Tibial artery (tissue), 4 donors: ENCODE data around the gene DMRT1.

Experiments
- DNase-seq, 2 donors: peaks; one replicate each; pipeline ENCODE4 v3.0.0-alpha.2; 2019
- H3K27ac ChIP-seq, 2 donors: fragments of 200-600 bp; sonication (generic) in 1 of 2; 1 replicate in 1 of 2; 2 replicates in 1 of 2; pipeline ENCODE4 v1.5.1; 2018 to 2019; ENCODE audit warnings: mild to moderate bottlenecking in 1 of 2
- H3K27me3 ChIP-seq, 2 donors: fragments of 200-600 bp; sonication (generic) in 1 of 2; one replicate each; pipeline versions ENCODE4 v1.5.1 to v1.6.0; 2016 to 2019
- H3K36me3 ChIP-seq, 3 donors: fragments of 200-600 bp; sonication (generic) in 2 of 3; one replicate each; pipeline ENCODE4 v1.5.1; 2016 to 2019; ENCODE audit warnings: mild to moderate bottlenecking in 2 of 3
- H3K4me1 ChIP-seq, 4 donors: fragments of 200-600 bp; sonication (generic) in 2 of 4; 1 replicate in 3 of 4; 2 replicates in 1 of 4; pipeline ENCODE4 v1.5.1; 2016 to 2019
- H3K4me3 ChIP-seq, 2 donors: fragments of 200-600 bp; sonication (generic) in 1 of 2; 1 replicate in 1 of 2; 2 replicates in 1 of 2; pipeline ENCODE4 v1.5.1; 2018 to 2019; ENCODE audit warnings: mild to moderate bottlenecking in 2 of 2
- H3K9me3 ChIP-seq, 3 donors: fragments of 200-600 bp; sonication (generic) in 1 of 3; one replicate each; pipeline ENCODE4 v1.5.1; 2016 to 2019
- CTCF ChIP-seq, 2 experiments: fragments of 200-600 bp in 1 of 2; fragments of 450-650 bp in 1 of 2; IDR thresholded peaks; one replicate each; pipeline ENCODE4 v1.5.1; 2017 to 2019; ENCODE audit warnings: antibody characterized with exemption in 2 of 2, mild to moderate bottlenecking in 1 of 2, moderate library complexity in 1 of 2
- intact Hi-C: fragments of 100-400 bp; cut with DNase I; formaldehyde crosslinking; loops from one replicate; pipeline ENCODE4 v1.15.0; 2023; ENCODE audit warnings: low total_unique reads

Gene DMRT1

GRCh38 chr9:883011-883410 is 41.5 kb downstream of the DMRT1 start:
- Histone ChIP-seq H3K9me3 (no peaks in the 10 kb centered on the region), H3K4me1 (no peaks in the 10 kb centered on the region), H3K27ac (no peak overlapping the region), H3K27me3 (peaks cover 0 to 6% of the 10 kb centered on the region in 2 donors), H3K36me3 (no peaks in the 10 kb centered on the region), H3K4me3 (no peak overlapping the region)
- TF ChIP-seq CTCF (IDR thresholded peaks at IDR 0.05) = no peak
- intact Hi-C loops = no loop called here
- no peak for DNase-seq

GRCh38 chr9:886886-887285 is 45.4 kb downstream of the DMRT1 start:
- TF ChIP-seq CTCF (IDR thresholded peaks at IDR 0.05) = no peak
- Histone ChIP-seq H3K27ac (no peak overlapping the region), H3K36me3 (no peaks in the 10 kb centered on the region), H3K27me3 (no peaks in the 10 kb centered on the region), H3K4me3 (no peak overlapping the region), H3K9me3 (no peaks in the 10 kb centered on the region), H3K4me1 (no peaks in the 10 kb centered on the region)
- intact Hi-C loops = no loop called here
- DNase-seq = no peak

- TF ChIP-seq CTCF (IDR thresholded peaks at IDR 0.05) = no peak
- intact Hi-C loops = loop anchor here (10.0 kb wide), 1 partner anchor 113 kb away; no protein-coding TSS in a partner anchor
Observed at GRCh38 chr9:892123-892522, 50.6 kb downstream of the DMRT1 start.

GRCh38 chr9:893115-893514 is 51.6 kb downstream of the DMRT1 start:
- Histone ChIP-seq H3K36me3 (no peaks in the 10 kb centered on the region), H3K27me3 (peaks cover 0 to 12% of the 10 kb centered on the region in 2 donors), H3K9me3 (no peaks in the 10 kb centered on the region), H3K4me1 (no peaks in the 10 kb centered on the region), H3K27ac (no peak overlapping the region), H3K4me3 (no peak overlapping the region)
- no peak for DNase-seq
- intact Hi-C loops = loop anchor here (10.0 kb wide), 1 partner anchor 112 kb away; no protein-coding TSS in a partner anchor
- no peak for TF ChIP-seq CTCF (IDR thresholded peaks at IDR 0.05)

More at GRCh38 chr9:892123-892522, 50.6 kb downstream of the DMRT1 start:
- Histone ChIP-seq H3K4me1 (no peaks in the 10 kb centered on the region), H3K9me3 (no peaks in the 10 kb centered on the region), H3K27me3 (peaks cover 0 to 11% of the 10 kb centered on the region in 2 donors), H3K36me3 (no peaks in the 10 kb centered on the region), H3K27ac (no peak overlapping the region), H3K4me3 (no peak overlapping the region)
- no peak for DNase-seq

- H3K27me3 ChIP-seq = peaks cover 0 to 12% of the 10 kb centered on the region in 2 donors
- intact Hi-C loops = loop anchor here (10.0 kb wide), 1 partner anchor 111 kb away; no protein-coding TSS in a partner anchor
- peak; percentile 55 to 59 for TF ChIP-seq CTCF (IDR thresholded peaks at IDR 0.05)
- DNase-seq = peak in 1 of 2 donors; percentile 29
- no peaks in the 10 kb centered on the region for H3K9me3 ChIP-seq
- H3K4me3 ChIP-seq = no peak overlapping the region
- no peaks in the 10 kb centered on the region for H3K4me1 ChIP-seq
- H3K36me3 ChIP-seq = no peaks in the 10 kb centered on the region
- H3K27ac ChIP-seq = no peak overlapping the region
Observed at GRCh38 chr9:893843-894420, 52.4 kb downstream of the DMRT1 start.
